H7 (cell line): ENCODE measurements around the gene SFI1. TPM values are rescaled to one million over a fixed set of nuclear protein-coding genes. Genes with fewer than 3 reads are reported as not detected.
A peak's percentile ranks its signal among the peaks of the same experiment; 100 is the strongest.

Experiments
- DNase-seq: peaks from one replicate; pipeline ENCODE4 v3.0.0; 2012
- H3K27me3 ChIP-seq: 2 replicates; pipeline ENCODE4 v1.6.0; 2011; ENCODE audit warnings: mild to moderate bottlenecking, low read length; ENCODE audit not compliant: control insufficient read depth, insufficient read depth
- H3K36me3 ChIP-seq: replicated peaks from 2 replicates; pipeline ENCODE4 v1.5.1; 2011; ENCODE audit warnings: low read length; ENCODE audit not compliant: control insufficient read depth, insufficient read depth
- H3K4me3 ChIP-seq: 2 replicates; pipeline ENCODE4 v1.5.1; 2011; ENCODE audit warnings: low read depth, mild to moderate bottlenecking, control low read depth, low read length, moderate library complexity; ENCODE audit not compliant: insufficient read depth
- total RNA-seq: library from RNA; depleted of rRNA; stranded (reverse); fragments of >200 nt; shearing (Covaris generic); gene quantifications from 2 replicates; pipeline ENCODE4 v1.2.3, GENCODE V29; 2014

The SFI1 gene
- total RNA-seq, 1 experiment from 2014 or later, result 8.5 TPM

DNA sequence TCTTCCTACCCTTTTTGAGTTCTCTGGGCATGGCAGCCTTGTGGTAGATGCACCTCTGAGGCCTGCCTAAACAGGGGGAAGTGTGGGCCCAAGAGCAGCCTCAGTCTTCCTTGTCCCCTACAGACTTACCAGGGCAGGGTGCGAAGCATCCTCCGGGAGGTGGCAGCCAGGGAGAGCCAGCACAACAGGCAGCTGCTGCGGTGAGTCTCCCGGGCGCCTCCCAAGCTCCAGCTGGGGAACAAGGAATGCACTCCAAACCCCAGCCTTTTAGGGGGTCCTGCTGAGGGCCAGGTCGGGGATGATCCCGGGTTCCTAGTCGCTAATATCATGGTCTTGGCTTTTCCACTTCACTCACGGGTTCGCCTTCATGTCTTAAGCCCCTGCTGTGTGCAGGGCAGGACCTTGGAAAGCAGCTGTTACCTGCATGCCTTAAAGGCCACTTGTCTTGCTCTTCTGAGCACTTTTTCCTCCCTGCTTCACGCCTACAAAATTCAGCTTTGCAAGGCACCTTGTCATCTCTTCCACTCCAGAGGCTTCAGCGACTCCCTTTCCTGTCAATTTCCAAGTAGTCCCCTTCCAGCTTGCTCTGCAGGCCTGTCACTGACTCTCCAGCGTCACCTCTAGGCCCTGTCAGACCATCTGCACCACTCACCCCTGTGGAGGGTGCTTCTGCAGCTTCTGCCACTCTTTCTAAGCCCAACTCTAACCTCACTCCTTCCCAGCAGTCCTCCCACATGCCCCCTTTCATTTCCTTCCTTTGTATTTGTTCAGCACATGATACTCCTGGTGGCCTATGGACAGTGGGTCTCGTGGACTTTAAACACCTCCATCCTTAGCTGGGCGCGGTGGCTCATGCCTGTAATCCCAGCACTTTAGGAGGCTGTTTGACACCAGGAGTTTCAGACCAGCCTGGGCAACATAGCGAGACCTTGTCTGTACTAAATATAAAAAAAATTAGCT, 108.7 kb downstream of the SFI1 start:
- Histone ChIP-seq H3K36me3 (0 out of 2 replicates have a peak, but pooled peaks cover 1% of the 10 kb centered on the region), H3K27me3 (no peaks in the 10 kb centered on the region), H3K4me3 (no peak overlapping the region)
- peak; percentile 16 for DNase-seq

DNA sequence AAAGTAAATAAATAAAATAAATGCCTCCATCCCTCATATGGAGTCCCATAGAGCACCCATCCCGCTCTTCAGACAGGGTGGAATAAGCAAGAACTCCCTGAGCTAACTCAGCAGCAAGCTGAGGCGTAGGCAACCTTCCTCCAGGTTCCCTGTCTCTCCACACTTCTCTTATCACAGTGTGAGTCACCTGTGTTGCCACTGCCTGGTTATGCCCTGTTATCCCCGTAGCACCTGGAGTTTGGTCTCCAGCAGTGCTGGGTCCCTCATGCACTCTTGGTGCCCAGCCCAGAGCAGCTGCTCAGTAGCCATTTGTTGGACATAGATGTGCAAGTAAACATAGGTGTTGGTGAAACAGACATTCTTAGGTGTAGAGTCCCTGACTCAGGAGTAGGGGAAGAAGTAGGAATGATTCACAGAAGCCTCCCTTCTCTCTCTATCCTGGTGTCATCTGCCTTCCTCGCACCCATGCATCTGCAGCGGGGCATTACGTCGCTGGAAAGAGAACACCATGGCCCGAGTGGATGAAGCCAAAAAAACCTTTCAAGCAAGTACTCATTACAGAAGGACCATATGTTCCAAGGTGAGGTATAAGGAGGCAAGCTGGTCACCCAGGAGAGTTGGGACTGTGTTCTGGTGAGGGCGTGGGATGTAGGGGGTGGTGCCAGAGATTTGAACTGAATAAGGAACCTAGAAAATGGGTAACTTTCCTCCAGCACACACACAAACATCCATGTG, 109.7 kb downstream of the SFI1 start:
- Histone ChIP-seq H3K27me3 (no peaks in the 10 kb centered on the region), H3K36me3 (0 out of 2 replicates have a peak, but pooled peaks cover 1% of the 10 kb centered on the region), H3K4me3 (no peak overlapping the region)
- DNase-seq, result no peak

DNA sequence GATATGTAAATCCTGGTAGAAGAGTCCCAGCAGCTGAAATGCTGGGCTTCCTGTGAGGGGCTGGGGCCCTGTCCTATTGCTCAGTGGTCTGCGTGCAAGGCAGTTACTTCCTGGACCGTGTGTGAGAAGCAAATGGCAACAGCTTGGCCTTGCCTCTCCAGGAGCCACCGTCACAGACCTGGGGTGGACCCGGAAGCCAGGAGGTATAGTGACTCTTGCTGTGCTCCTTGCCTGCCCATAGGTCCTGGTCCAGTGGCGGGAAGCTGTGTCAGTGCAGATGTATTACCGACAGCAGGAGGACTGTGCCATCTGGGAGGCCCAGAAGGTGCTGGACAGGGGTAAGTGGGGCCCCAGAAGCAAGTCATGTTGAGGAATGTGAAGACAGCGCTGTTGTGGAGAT, 111.4 kb downstream of the SFI1 start:
- Histone ChIP-seq H3K27me3 (no peaks in the 10 kb centered on the region), H3K36me3 (0 out of 2 replicates have a peak, but pooled peaks cover 1% of the 10 kb centered on the region), H3K4me3 (no peak overlapping the region)
- DNase-seq, result no peak

DNA sequence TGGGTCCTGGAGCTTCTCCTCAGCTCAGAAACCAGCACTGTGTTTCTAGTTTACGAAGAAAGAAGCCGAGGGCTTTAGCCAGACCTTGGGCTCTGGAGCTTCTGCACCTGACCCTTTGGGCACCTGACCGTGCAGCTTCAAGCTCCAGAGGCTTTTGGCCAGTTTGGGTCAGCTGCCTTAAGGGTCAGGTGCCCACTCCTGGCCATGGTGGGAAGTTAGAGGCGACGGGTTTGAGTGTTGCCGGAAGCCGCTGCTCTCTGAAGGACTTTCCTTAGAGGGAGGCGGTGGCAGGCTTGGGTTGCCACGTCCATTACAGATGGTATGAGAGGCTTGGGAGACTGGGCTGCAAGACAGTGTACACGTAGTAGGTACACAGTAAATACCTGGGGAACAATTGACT, 113.4 kb downstream of the SFI1 start:
- Histone ChIP-seq H3K4me3 (no peak overlapping the region), H3K27me3 (no peaks in the 10 kb centered on the region), H3K36me3 (no peaks in the 10 kb centered on the region)
- no peak for DNase-seq

DNA sequence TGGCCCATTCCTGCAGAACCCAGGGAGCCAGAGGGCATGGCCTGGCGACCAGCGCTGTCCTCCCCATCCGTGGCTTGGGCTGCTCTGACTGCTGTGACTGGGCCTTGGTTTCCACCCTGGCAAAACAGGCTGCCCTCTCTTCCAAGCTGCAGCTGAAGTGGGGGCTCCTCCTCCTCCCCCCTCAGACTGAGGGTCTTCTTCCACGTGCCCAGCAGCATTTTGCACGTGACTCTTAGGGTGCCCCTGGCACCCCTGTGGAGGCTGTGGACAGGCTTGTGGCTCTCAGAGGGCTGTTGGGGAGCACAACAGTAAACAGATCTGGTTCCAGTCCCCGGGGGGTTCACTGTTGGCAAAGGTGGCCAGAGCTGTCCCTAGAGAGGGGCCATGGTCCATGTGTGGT, 114.3 kb downstream of the SFI1 start:
- H3K27me3 ChIP-seq, result no peaks in the 10 kb centered on the region
- H3K36me3 ChIP-seq, result no peaks in the 10 kb centered on the region
- DNase-seq, result peak; percentile 36

DNA sequence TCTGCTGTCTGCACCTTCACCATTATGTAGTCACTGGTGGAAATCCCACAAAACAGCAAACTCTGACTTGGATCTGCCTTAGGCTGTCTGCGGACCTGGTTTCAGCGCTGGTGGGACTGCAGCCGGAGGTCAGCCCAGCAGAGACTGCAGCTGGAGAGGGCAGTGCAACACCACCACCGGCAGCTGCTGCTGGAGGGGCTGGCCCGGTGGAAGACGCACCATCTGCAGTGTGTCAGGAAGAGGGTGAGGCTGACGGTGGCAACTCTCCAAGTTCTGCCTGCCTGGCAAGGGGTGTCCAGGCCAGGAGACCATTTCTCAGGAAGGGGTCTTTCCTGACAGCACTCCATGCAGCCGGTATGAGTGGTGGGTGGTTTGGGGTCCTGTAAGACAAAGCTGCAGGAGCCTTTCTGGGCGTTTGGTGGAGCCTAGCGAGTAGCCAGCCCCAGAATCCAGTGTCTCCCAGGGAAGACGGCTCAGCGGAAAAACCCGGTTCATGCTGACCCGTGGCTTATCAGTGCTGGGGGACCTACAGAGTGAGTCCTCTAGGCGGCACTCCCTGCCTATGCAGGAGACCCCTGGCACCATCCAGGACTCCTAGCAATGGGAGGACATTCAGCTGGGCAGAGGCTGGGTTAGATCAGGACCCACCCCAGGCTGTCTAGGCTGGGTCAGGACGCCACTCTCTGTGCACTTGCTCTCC, 114.9 kb downstream of the SFI1 start:
- Histone ChIP-seq H3K4me3 (no peak overlapping the region), H3K36me3 (no peaks in the 10 kb centered on the region), H3K27me3 (no peaks in the 10 kb centered on the region)
- DNase-seq, result peak; percentile 65

More for the DNA sequence above, 114.3 kb downstream of the SFI1 start:
- no peak overlapping the region for H3K4me3 ChIP-seq

DNA sequence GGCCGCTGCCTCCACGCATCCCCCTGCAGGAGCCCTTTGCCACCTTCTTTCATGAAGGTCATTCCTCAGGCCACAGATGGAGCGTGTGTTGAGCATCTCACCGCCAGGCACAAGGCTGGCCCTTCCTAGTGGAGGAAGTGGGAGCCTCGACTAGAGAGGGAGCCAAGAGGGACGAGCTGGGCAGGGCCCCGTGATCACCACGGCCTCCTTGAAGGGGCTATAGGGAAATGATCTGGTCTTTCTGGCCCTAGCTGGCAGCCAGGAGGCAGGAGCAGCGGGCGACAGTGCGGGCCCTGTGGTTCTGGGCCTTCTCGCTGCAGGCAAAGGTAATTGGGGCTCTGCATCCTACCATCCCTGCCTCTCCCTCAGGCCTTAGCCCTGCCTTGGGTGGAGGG, 116.6 kb downstream of the SFI1 start:
- H3K36me3 ChIP-seq, result no peaks in the 10 kb centered on the region; the same call in 1 of the 2 replicates
- peak; percentile 50 for DNase-seq
- no peak overlapping the region for H3K4me3 ChIP-seq
- no peaks in the 10 kb centered on the region for H3K27me3 ChIP-seq

DNA sequence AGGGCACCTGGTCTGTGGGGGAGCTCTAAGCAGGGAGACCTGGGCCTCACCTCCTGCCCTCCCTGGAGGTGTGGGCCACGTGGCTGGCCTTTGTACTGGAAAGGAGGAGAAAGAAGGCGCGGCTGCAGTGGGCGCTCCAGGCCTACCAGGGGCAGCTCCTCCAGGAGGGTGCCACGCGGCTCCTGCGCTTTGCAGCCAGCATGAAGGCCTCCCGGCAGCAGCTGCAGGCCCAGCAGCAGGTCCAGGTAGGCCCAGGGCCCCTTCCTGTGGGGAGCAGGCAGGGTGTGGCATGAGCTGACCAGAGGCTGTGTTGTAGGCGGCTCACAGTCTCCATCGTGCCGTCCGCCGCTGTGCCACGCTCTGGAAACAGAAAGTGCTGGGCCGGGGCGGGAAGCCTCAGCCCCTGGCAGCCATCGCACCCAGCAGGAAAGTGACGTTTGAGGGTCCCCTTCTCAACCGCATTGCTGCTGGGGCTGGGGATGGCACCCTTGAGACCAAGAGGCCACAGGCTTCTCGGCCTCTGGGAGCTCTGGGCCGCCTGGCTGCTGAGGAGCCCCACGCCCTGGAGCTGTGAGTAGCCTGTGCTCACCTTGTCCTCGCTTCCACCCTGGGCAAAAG, 117.1 kb downstream of the SFI1 start:
- no peak overlapping the region for H3K4me3 ChIP-seq
- H3K27me3 ChIP-seq, result no peaks in the 10 kb centered on the region
- no peaks in the 10 kb centered on the region; the same call in 1 of the 2 replicates for H3K36me3 ChIP-seq
- peak; percentile 65 for DNase-seq

DNA sequence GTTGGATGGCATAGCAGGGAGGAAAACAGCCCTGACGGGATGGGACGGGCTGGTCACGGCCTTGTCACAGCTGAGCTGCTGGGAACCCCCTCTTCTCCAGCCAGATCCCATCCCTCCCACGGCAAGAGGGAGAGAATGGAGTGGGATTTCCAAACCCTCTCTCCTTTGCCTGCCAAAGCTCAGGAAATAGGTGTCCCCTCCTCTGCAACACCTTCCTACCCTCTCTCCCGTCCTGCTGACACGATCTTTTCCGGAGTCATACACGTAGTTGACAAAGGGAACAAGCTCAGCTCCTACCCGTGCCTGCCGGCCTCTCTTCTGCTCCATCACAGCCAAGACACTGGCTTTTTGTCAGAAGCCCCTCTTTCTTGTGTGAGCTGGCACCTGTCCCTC, 117.6 kb downstream of the SFI1 start:
- peak; percentile 43 for DNase-seq
- Histone ChIP-seq H3K36me3 (peaks cover 1% of the 10 kb centered on the region), H3K4me3 (no peak overlapping the region), H3K27me3 (no peaks in the 10 kb centered on the region)

DNA sequence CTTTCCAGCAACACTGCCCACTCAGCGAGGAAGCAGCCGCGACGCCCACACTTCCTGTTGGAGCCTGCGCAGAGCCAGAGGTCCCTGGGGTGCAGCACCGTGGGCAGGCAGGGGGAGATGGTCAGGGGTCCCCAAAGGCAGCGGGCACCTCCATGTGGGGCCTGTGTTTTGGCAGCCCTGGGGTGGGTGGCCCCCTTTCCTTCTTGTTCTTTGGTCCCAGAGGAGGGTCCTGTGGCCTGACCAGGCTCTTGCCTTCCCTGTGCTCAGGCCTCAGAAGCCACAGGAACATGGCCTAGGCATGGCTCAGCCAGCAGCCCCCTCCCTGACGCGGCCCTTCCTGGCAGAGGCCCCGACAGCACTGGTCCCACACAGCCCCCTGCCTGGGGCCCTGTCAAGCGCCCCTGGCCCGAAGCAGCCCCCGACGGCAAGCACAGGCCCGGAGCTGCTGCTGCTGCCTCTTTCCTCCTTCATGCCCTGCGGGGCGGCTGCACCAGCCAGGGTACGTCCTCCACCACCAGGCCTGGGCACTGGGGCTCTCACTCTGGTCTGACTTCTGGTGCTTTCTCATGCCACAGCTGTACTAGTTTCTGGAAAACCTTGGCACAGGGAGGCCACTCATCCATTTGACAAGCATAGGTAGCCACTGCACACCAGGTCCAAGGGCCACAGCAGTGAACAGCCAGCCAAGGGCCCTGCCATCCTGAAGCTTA, 118.6 kb downstream of the SFI1 start:
- H3K4me3 ChIP-seq, result no peak overlapping the region
- H3K36me3 ChIP-seq, result peaks cover 8% of the 10 kb centered on the region
- H3K27me3 ChIP-seq, result no peaks in the 10 kb centered on the region
- peak; percentile 60 for DNase-seq

DNA sequence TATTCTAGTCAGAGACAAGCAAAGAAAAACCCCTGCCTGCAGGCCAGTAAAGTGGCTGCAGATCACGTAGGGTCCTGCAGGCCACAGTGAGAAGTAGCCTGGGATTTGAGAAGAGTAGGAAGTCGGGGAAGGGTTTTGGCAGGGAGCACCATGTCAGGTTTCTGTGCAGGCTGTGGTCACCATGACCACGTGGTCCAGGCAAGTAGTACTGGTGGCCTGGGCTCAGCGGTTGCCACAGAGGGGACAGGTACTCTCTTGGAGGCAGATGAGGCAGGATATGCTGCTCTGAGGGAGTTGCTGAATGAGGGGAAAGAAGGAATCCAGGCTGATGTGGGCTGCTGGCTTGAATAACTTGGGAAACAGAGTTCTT, 119.1 kb downstream of the SFI1 start:
- H3K27me3 ChIP-seq, result no peaks in the 10 kb centered on the region
- H3K36me3 ChIP-seq, result peaks cover 13% of the 10 kb centered on the region
- DNase-seq, result peak; percentile 46
- H3K4me3 ChIP-seq, result no peak overlapping the region

DNA sequence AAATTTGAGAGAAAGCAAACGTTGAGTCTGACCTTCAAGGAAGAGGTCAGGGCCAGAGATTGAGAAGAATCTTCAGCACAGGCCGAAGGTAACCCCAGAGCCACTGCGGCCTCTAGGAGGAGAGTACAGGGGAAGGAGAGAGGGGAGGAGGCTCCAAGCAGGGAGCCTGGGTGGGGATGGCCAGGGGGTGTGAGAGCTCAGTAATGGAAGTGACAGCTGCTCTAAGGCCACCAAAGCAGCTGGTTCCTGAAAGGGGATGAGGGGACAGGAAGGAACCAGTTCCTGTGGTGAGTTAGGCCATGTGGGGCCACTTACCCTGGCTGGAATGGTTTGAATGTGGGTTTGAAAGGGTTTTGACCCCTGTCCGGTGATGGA, 119.6 kb downstream of the SFI1 start:
- DNase-seq, result peak; percentile 42

DNA sequence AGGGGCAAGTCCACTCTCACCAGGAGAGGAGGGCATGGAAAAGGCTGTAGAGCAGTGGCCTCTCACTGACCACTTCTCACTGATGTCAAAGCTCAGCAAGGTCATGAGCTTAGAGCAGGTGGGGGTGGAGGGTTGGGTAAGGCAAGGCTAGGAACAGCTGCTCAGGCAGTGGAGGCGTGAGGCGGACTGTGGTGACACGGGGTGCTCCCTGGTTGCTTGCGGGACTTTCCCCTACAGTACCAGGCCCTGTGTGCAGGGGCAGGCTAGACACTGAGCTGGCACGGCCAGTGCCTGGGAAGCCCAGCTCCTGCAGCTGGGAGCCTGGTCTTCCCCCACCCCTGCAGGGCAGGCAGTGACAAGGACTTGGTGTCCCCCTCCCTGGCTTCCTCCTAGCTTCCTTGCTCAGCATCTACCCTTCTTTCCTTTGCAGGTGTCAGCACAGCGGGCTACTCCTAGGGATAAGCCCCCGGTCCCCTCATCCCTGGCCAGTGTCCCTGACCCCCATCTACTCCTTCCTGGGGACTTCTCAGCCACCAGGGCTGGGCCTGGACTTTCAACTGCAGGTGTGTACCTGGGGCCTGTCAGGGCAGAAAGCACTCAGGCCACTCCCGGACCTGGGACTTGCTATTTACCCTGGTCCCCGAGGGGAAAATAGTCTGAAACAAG, 120.1 kb downstream of the SFI1 start:
- DNase-seq, result peak; percentile 52
- Histone ChIP-seq H3K36me3 (peaks cover 18% of the 10 kb centered on the region), H3K27me3 (no peaks in the 10 kb centered on the region), H3K4me3 (no peak overlapping the region)

More for the DNA sequence above, 119.6 kb downstream of the SFI1 start:
- H3K36me3 ChIP-seq, result peaks cover 16% of the 10 kb centered on the region
- no peaks in the 10 kb centered on the region for H3K27me3 ChIP-seq
- H3K4me3 ChIP-seq, result no peak overlapping the region
